Activated T-cell treated with anti-CD3 and anti-CD28 coated beads, Interleukin-2, amount 50 U/mL, for 4 hours (primary cell): ENCODE data around the gene CAND1. TPM values are rescaled to one million over a fixed set of nuclear protein-coding genes. Genes with fewer than 3 reads are reported as not detected.
"Not testable (repeated sequence)": the region's sequence is repeated elsewhere in the genome, so short reads cannot be mapped to it uniquely, and the experiment has no call there.

Source experiments
- ATAC-seq, 2 donors: fragments of 200-7000 bp; cut with Tn5 transposase; one replicate each; pipeline ENCODE4 v1.10.0; 2021
- DNase-seq: peaks from one replicate; pipeline ENCODE4 v3.0.0-alpha.2; 2020
- H3K27me3 Mint-ChIP-seq: one replicate; pipeline ENCODE4 v1.8.0; 2021; ENCODE audit warnings: low read depth, mixed read lengths
- H3K36me3 Mint-ChIP-seq: one replicate; pipeline ENCODE4 v1.8.0; 2022; ENCODE audit warnings: mixed read lengths; ENCODE audit not compliant: insufficient read depth
- H3K4me1 Mint-ChIP-seq: one replicate; pipeline ENCODE4 v1.8.0; 2021; ENCODE audit warnings: low read depth, mixed read lengths
- H3K4me3 Mint-ChIP-seq: one replicate; pipeline ENCODE4 v1.8.0; 2021; ENCODE audit warnings: mild to moderate bottlenecking, moderate library complexity, mixed read lengths
- H3K9me3 Mint-ChIP-seq: one replicate; pipeline ENCODE4 v1.8.0; 2021; ENCODE audit warnings: mixed read lengths
- total RNA-seq, 3 donors: library from RNA; stranded (reverse); gene quantifications; one replicate each; pipeline ENCODE4 v1.2.1, GENCODE V29; 2021

The CAND1 gene
- total RNA-seq, 3 donors from 2014 or later: 203 to 223 (median 223) TPM

DNA sequence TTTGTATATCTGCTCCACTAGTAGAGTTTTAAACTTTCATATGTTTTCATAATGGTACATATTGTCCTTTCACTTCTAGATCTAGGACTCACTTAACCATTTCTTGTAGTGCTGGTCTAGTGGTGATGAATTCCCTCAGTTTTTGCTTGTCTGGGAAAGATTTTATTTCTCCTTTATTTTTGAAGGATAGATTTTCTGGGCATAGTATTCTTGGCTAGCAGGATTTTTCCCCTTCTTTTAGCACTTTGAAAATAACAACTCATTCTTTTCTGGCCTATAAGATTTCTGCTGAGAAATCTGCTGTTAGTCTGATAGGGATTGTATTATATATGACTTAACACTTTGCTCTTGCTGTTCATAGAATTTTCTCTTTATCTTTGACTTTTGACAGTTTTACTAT, 69.3 kb downstream of the CAND1 start:
- no peak for DNase-seq
- no peaks in the 10 kb centered on the region for H3K4me1 Mint-ChIP-seq
- H3K27me3 Mint-ChIP-seq: no peaks in the 10 kb centered on the region
- peaks cover 24% of the 10 kb centered on the region for H3K36me3 Mint-ChIP-seq
- peaks cover 40% of the 10 kb centered on the region for H3K9me3 Mint-ChIP-seq
- ATAC-seq: no peak
- H3K4me3 Mint-ChIP-seq: no peak overlapping the region

DNA sequence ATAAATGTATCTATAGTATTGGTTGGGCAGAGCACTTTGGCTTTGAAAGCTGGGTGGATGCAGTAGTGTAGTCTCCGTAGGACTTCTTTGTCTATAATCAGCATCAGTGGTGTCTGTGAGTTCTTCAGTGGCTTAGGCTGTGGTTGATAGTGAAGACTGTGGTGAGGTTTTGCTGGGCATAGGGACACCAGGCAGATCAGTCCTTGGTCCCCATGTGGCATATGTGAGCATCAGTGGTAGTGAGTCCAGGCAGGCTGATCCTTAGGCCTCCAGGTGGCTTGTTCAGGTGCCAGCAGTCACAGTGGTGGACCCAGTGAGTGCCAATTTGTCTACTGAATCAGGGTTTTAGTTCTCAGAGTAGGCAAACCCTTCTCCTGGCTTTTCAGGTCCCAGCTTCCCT, 70.4 kb downstream of the CAND1 start:
- peaks cover 40% of the 10 kb centered on the region for H3K9me3 Mint-ChIP-seq
- no peak overlapping the region for H3K4me3 Mint-ChIP-seq
- no peaks in the 10 kb centered on the region for H3K4me1 Mint-ChIP-seq
- no peaks in the 10 kb centered on the region for H3K27me3 Mint-ChIP-seq
- DNase-seq (no peak), ATAC-seq (no peak)
- peaks cover 23% of the 10 kb centered on the region for H3K36me3 Mint-ChIP-seq

DNA sequence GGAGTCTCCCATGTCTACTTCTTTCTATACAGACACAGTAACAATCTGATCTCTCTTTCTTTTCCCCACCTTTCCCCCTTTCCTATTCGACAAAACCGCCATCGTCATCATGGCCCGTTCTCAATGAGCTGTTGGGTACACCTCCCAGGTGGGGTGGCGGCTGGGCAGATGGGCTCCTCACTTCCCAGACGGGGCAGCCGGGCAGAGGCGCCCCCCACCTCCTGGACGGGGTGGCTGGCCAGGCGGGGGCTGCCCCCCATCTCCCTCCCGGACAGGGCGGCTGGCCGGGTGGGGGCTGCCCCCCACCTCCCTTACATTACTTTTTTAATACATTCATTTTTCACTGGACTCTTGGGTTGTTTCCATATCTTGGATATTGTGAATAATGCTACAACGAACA, 71.9 kb downstream of the CAND1 start:
- not testable (repeated sequence) for H3K27me3 Mint-ChIP-seq, DNase-seq, H3K4me1 Mint-ChIP-seq, H3K4me3 Mint-ChIP-seq, ATAC-seq
- H3K9me3 Mint-ChIP-seq: peaks cover 40% of the 10 kb centered on the region
- H3K36me3 Mint-ChIP-seq: peaks cover 20% of the 10 kb centered on the region

DNA sequence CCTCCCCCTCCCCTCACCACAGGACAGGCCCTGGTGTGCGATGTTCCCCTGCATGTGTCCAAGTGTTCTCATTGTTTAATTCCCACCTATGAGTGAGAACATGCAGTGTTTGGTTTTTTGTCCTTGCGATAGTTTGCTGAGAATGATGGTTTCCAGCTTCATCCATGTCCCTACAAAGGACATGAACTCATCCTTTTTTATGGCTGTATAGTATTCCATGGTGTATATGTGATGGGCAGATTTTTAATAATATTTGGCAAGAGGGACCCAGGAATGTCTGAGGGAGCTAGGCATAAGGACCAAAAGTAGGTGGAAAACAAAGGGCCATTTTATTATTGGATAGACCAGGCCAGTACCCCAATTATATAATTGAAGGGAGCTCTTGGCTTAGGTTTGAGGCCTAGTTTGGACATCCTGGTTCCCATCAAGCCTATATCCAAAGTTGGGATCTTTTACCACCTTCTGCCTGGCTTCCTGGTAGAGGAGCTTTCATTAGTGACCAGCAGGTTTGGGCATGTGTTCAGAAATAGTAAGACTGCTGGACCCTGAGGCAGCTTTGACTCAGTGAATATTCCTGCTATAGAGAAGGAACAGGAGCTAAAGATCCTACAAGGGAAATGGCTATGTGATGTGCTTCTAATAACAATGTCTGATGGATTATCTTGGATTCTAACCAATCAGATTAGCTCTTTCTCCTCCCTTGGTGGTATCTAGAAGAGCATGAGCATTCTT, 76.0 kb downstream of the CAND1 start:
- Mint-ChIP-seq H3K36me3 (peaks cover 8% of the 10 kb centered on the region), H3K4me3 (no peak overlapping the region), H3K9me3 (peaks cover 28% of the 10 kb centered on the region), H3K27me3 (no peaks in the 10 kb centered on the region), H3K4me1 (no peaks in the 10 kb centered on the region)
- no peak for DNase-seq
- no peak for ATAC-seq

DNA sequence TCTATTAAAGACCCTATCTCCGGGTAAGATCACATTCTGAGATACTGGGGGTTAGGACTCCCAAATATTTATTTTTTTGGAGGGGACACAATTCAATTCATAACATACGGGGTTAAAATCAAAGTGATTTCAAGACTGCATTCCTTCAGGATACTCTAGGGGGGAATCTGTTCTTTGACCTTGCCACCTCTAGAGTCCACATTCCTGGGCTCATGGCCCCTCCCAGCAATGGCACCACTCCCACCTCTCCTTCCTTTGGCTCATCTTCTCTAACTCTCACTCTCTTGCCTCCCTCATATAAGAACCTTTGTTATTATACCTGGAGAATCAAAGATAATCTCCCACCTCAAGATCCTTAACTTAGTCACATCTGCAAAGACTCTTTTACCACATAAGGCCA, 79.5 kb downstream of the CAND1 start:
- Mint-ChIP-seq H3K27me3 (no peaks in the 10 kb centered on the region), H3K4me3 (no peak overlapping the region), H3K9me3 (peaks cover 16% of the 10 kb centered on the region), H3K36me3 (peaks cover 4% of the 10 kb centered on the region), H3K4me1 (peaks cover 12% of the 10 kb centered on the region)
- DNase-seq (no peak), ATAC-seq (no peak)

DNA sequence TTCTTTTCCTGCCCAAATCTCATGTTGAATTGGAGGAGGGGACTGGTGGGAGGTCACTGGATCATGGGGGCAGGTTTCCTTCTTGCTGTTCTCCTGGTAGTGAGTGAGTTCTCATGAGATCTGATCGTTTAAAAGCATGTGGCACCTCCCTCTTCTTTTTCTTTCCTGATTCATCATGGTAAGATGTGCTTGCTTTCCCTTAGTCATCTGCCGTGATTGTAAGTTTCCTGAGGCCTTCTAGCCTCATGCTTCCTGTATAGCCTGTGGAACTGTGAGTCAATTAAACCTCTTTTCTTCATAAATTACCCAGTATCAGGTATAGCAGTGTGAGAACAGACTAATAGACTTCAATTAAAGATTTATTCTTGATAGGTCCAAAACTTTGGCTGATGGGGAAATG, 83.5 kb downstream of the CAND1 start:
- no peaks in the 10 kb centered on the region for H3K27me3 Mint-ChIP-seq
- peaks cover 37% of the 10 kb centered on the region for H3K4me1 Mint-ChIP-seq
- H3K36me3 Mint-ChIP-seq: peaks cover 4% of the 10 kb centered on the region
- no peak overlapping the region for H3K4me3 Mint-ChIP-seq
- ATAC-seq (peak in 1 of 2 donors; percentile 46), DNase-seq (no peak)
- peaks cover 6% of the 10 kb centered on the region for H3K9me3 Mint-ChIP-seq

DNA sequence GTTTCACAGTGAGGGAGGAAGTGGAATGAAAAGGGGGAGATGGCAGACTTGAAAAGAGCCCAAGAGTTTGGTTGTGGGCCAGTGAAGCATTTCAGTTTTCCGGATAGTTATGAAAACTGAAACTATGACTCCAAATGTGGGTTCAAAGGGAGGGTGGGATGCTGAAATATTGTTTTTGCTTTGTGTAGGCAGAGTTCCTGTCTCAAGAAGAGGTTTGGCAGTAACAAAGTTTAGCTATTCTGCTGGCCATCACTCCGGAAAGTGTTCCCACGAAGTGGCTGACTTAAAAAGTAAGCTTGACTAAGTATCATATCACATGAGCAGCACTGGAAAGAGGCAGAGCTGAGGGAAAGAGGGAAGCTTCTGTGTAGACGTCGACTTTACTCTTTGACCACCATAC, 85.2 kb downstream of the CAND1 start:
- H3K4me1 Mint-ChIP-seq: peaks cover 37% of the 10 kb centered on the region
- no peak overlapping the region for H3K4me3 Mint-ChIP-seq
- no peaks in the 10 kb centered on the region for H3K27me3 Mint-ChIP-seq
- no peaks in the 10 kb centered on the region for H3K36me3 Mint-ChIP-seq
- ATAC-seq (peak; percentile 53 to 59), DNase-seq (no peak)
- no peaks in the 10 kb centered on the region for H3K9me3 Mint-ChIP-seq

DNA sequence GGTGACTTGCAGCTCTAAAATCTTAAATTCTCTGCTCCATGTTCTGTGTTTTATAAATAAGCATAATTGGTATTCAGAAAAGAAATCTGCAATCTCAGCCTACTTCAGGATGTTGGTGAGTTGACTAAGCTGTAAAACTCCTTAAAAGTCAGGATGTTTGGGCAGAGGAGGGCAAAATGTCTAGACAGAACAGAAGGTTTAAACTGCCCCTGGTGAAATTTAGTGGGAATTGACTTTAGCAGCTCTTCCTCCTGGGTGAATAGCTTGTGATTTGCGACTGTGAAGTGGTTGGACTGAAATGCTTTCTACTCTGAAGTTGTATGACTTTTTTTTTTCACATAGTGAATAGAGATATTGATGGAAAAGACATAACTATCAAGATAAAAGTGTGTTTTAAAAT, 85.8 kb downstream of the CAND1 start:
- no peaks in the 10 kb centered on the region for H3K36me3 Mint-ChIP-seq
- H3K4me1 Mint-ChIP-seq: peaks cover 37% of the 10 kb centered on the region
- DNase-seq: no peak
- H3K4me3 Mint-ChIP-seq: no peak overlapping the region
- ATAC-seq: no peak
- H3K9me3 Mint-ChIP-seq: no peaks in the 10 kb centered on the region
- no peaks in the 10 kb centered on the region for H3K27me3 Mint-ChIP-seq

DNA sequence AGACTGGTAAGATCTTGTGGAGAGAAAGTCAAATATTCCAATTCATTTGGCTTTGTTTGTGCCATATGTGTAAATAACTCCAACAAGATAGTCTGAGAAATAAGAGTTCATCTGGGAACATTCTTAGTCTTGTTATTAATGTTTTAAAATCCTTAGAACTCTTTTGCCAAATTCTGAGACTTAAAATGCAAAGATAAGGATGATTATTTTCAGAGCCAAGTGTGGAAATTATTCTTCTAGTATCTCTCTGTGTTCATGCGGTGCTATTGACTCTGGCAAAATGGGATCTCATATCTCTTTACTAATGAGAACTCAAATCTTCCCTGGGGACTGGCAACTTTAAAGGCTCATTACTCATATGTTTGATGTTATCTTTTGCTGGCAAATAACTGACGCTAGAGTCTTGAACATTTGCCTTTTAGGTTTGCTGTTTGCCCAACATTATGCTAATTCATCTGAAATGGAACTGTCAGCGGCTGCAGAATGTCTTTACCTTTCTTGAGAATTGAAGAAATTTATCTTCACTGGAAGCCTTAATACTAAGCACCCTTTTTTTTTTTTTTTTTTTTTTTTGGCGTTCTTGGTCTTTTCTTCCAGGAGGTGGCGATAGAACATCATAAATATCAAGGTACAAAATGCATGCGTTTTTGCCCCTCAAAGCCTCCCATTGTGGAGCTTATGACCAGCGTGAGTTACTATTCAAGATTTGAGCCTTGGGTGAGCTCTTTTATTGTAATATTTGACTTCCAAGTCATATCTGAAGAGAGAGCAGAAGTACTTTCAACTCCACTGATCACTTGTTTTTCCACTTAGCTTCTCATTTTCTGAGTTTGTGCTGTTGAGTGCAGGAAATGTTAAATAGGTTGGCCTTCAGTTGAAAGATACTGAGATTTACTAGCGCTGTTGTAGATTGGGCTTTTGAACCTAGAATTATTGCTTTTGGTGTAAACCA, 86.5 kb downstream of the CAND1 start:
- Mint-ChIP-seq H3K4me3 (peak overlapping the region; percentile 3), H3K9me3 (no peaks in the 10 kb centered on the region), H3K27me3 (no peaks in the 10 kb centered on the region), H3K36me3 (no peaks in the 10 kb centered on the region), H3K4me1 (peaks cover 37% of the 10 kb centered on the region)
- DNase-seq (no peak), ATAC-seq (peak; percentile 51 to 66)

DNA sequence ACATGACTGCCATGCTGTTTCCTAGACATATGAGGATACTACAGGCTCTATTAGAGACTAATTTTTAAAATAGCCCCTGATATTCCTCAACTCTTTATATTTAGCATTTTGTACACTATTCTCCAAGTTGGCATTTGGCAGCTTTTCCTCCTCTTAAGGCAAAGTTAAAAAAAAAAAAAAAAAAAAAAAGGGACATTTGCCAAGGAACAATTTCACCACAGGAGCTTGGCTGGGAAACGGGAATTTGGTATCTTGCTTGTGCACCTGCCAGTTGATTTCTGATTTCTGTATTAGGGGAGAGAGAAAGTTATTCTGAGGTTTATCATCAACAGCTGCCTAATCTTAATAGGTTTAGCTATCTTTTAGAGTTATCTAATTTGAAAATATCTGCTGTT, 87.2 kb downstream of the CAND1 start:
- peaks cover 37% of the 10 kb centered on the region for H3K4me1 Mint-ChIP-seq
- no peak overlapping the region for H3K4me3 Mint-ChIP-seq
- DNase-seq (no peak), ATAC-seq (no peak)
- H3K9me3 Mint-ChIP-seq: no peaks in the 10 kb centered on the region
- no peaks in the 10 kb centered on the region for H3K27me3 Mint-ChIP-seq
- H3K36me3 Mint-ChIP-seq: no peaks in the 10 kb centered on the region

DNA sequence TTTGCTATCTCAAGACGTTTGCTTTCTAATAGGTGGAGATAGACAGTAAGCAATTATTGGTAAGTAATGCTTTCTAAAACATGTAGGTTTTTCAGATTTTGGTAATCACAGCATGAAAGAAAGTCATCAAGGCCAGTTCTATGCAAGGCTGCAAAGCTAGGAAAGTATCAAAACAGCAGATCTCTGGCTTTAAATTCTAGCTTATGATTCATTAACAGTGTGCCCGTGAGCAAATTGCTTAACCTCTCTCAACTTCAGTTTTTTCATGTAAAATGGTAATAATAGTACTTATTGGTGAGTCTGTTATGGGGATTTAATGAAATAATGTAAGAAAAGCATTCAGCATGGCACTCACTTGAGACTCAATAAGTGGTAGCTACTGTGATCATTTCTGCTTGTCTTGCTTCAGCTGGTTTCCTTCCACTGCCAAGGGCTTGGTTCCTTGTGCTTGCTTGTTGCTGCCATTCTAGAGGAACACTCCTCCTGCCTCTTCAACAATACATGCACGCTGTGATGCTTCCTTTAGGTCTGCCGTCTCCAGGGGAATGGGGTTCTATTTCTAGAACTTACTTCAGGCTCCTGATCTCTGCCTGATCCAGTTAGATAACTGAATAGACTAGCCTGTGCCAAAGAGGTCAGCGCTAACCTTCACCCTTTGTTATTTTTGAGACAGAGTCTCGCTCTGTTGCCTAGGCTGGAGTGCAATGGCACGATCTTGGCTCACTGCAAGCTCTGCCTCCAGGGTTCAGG, 88.4 kb downstream of the CAND1 start:
- H3K9me3 Mint-ChIP-seq: peaks cover 6% of the 10 kb centered on the region
- H3K4me3 Mint-ChIP-seq: no peak overlapping the region
- no peaks in the 10 kb centered on the region for H3K36me3 Mint-ChIP-seq
- H3K4me1 Mint-ChIP-seq: peaks cover 35% of the 10 kb centered on the region
- no peaks in the 10 kb centered on the region for H3K27me3 Mint-ChIP-seq
- ATAC-seq (no peak), DNase-seq (no peak)

DNA sequence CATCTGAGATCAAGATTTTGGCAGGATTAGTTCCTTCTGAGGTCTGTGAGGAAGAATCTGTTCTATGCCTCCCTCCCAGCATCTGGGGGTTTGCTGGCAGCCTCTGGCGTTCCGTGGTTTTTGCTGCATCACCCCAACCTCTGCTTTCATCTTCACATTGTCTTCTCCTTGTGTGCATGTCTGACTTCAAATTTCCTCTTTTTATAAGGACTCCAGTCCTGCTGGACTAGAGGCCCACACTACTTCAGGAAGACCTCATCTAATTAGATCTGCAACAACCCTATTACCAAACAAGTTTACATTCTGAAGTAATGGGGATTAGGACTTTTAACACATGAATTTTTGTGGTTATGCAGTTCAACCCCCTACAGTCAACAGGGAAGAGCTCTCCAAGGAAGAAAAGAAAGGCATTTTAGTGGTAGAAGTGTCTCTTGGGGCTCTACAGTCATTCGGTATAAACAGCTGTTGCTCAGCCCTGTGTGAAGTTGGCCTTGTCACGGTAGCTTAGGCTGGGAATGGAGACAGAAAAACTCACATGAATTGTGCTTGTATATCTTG, 89.7 kb downstream of the CAND1 start:
- ATAC-seq (no peak), DNase-seq (no peak)
- Mint-ChIP-seq H3K4me3 (no peak overlapping the region), H3K4me1 (peaks cover 24% of the 10 kb centered on the region), H3K9me3 (peaks cover 6% of the 10 kb centered on the region), H3K36me3 (no peaks in the 10 kb centered on the region), H3K27me3 (no peaks in the 10 kb centered on the region)

DNA sequence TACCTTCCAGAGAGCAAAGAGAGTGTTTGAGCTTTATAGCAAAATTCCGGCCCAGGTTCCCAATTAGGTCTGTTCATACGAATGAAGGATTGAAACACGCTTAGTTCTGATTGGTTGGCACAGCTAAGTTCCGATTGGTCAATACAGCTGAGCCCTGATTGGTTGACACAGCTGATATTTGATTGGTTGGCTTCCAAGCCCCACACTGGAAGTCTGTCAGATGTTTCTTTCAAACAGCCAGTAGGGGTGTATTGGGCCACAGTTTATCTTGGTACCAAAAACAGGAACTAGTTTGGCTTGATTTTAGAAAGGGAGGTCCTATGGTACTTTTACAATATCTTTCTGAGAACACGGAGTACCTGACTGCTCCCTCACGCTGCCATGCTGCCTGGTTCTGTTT, 93.4 kb downstream of the CAND1 start:
- ATAC-seq: no peak
- Mint-ChIP-seq H3K4me1 (no peaks in the 10 kb centered on the region), H3K27me3 (no peaks in the 10 kb centered on the region), H3K36me3 (no peaks in the 10 kb centered on the region), H3K9me3 (peaks cover 6% of the 10 kb centered on the region), H3K4me3 (no peak overlapping the region)
- no peak for DNase-seq

DNA sequence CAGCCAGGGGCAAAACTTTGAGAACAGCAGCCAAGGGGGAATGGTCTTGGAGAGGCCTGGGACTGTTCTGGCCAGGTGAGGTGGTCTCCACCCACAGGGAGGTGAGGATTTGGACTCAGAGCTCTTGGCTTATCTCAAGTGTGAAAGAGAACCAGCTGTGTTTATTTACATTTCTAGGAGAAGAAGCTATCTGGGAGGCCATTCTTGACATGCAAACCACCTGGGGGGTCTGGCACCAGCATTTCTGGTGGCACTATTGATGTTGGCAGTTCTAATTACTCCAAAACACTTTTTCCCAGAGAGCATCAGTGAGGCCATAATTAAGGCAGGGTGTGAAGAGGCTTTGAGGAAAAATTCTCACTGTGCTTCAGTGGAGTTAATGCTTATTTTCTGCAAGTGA, 95.1 kb downstream of the CAND1 start:
- Mint-ChIP-seq H3K9me3 (peaks cover 6% of the 10 kb centered on the region), H3K4me1 (no peaks in the 10 kb centered on the region), H3K36me3 (no peaks in the 10 kb centered on the region), H3K27me3 (no peaks in the 10 kb centered on the region), H3K4me3 (no peak overlapping the region)
- ATAC-seq (no peak), DNase-seq (no peak)
